SK-N-SH (cell line): Measurements from ENCODE around the gene ATIC.

Experiments used
- ELF1 ChIP-seq: IDR thresholded peaks from 2 replicates; pipeline ENCODE4 v1.4.0; 2012
- FOXJ3 ChIP-seq: sonication (generic); formaldehyde crosslinking; IDR thresholded peaks from 2 replicates; pipeline ENCODE4 v1.5.1; 2020; ENCODE audit warnings: mild to moderate bottlenecking, missing genetic modification reagents
- GABPA ChIP-seq: IDR thresholded peaks from 2 replicates; pipeline ENCODE4 v1.4.0; 2012; ENCODE audit warnings: low read depth, mild to moderate bottlenecking
- RAD21 ChIP-seq: IDR thresholded peaks from 2 replicates; pipeline ENCODE4 v1.6.1; 2012; ENCODE audit warnings: mild to moderate bottlenecking, low read length
- RCOR1 ChIP-seq: fragments of 150-350 bp; IDR thresholded peaks from 2 replicates; pipeline ENCODE4 v1.6.1; 2017; ENCODE audit warnings: antibody characterized with exemption, low read length
- SIN3A ChIP-seq: IDR thresholded peaks from 2 replicates; pipeline ENCODE4 v1.6.1; 2012; ENCODE audit warnings: low read depth, mild to moderate bottlenecking, low read length, moderate library complexity, borderline replicate concordance
- SMC3 ChIP-seq: IDR thresholded peaks from 2 replicates; pipeline ENCODE4 v1.6.1; 2012; ENCODE audit warnings: low read depth, low read length, improper control_type of control experiment
- TEAD4 ChIP-seq: IDR thresholded peaks from 2 replicates; pipeline ENCODE4 v1.4.0; 2012; ENCODE audit warnings: mild to moderate bottlenecking, borderline replicate concordance; ENCODE audit not compliant: insufficient read depth
- YY1 ChIP-seq: IDR thresholded peaks from 2 replicates; pipeline ENCODE4 v1.4.0; 2012; ENCODE audit warnings: low read depth, mild to moderate bottlenecking
- TF ChIP-seq, protein P1 (sequence below): fragments of 200-600 bp; sonication (generic); IDR thresholded peaks from 2 replicates; pipeline ENCODE4 v1.6.1; 2017; ENCODE audit warnings: antibody characterized with exemption, mild to moderate bottlenecking, moderate library complexity
- TF ChIP-seq, protein P2 (sequence below): IDR thresholded peaks from 2 replicates; pipeline ENCODE4 v1.6.1; 2012; ENCODE audit warnings: mild to moderate bottlenecking, low read depth, low read length, moderate library complexity
- TF ChIP-seq, protein P3 (sequence below): fragments of 150-350 bp; IDR thresholded peaks from 2 replicates; pipeline ENCODE4 v1.6.1; 2017; ENCODE audit warnings: antibody characterized with exemption, low read length, low read depth, borderline replicate concordance

DNA sequence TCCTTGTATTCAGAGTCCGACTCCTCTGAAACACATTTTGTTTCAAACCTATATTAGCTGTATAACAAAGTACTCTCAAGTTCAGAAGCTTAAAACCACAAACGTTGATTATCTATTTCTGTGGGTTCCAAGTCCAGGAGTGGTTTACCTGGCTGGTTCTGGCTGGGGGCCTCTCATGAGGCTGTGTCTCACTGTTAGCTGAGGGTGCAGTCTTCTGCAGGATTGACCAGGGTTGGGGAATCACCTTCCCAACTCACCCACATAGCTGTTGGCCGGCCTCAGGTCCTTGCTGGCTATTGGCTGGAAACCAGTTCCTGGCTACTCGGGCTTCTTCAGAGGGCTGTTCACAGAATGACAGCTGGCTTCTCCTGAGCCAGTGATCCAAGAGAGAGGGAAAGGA, 18.0 kb upstream of the ATIC start:
- TF ChIP-seq, protein P1, sequence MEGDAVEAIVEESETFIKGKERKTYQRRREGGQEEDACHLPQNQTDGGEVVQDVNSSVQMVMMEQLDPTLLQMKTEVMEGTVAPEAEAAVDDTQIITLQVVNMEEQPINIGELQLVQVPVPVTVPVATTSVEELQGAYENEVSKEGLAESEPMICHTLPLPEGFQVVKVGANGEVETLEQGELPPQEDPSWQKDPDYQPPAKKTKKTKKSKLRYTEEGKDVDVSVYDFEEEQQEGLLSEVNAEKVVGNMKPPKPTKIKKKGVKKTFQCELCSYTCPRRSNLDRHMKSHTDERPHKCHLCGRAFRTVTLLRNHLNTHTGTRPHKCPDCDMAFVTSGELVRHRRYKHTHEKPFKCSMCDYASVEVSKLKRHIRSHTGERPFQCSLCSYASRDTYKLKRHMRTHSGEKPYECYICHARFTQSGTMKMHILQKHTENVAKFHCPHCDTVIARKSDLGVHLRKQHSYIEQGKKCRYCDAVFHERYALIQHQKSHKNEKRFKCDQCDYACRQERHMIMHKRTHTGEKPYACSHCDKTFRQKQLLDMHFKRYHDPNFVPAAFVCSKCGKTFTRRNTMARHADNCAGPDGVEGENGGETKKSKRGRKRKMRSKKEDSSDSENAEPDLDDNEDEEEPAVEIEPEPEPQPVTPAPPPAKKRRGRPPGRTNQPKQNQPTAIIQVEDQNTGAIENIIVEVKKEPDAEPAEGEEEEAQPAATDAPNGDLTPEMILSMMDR = no peak
- TF ChIP-seq SMC3 = no peak
- TF ChIP-seq ELF1 = no peak
- TF ChIP-seq TEAD4 = no peak
- TF ChIP-seq GABPA = no peak
- no peak for TF ChIP-seq RCOR1
- no peak for TF ChIP-seq SIN3A
- no peak for TF ChIP-seq RAD21
- TF ChIP-seq YY1 = no peak
- TF ChIP-seq, protein P2, sequence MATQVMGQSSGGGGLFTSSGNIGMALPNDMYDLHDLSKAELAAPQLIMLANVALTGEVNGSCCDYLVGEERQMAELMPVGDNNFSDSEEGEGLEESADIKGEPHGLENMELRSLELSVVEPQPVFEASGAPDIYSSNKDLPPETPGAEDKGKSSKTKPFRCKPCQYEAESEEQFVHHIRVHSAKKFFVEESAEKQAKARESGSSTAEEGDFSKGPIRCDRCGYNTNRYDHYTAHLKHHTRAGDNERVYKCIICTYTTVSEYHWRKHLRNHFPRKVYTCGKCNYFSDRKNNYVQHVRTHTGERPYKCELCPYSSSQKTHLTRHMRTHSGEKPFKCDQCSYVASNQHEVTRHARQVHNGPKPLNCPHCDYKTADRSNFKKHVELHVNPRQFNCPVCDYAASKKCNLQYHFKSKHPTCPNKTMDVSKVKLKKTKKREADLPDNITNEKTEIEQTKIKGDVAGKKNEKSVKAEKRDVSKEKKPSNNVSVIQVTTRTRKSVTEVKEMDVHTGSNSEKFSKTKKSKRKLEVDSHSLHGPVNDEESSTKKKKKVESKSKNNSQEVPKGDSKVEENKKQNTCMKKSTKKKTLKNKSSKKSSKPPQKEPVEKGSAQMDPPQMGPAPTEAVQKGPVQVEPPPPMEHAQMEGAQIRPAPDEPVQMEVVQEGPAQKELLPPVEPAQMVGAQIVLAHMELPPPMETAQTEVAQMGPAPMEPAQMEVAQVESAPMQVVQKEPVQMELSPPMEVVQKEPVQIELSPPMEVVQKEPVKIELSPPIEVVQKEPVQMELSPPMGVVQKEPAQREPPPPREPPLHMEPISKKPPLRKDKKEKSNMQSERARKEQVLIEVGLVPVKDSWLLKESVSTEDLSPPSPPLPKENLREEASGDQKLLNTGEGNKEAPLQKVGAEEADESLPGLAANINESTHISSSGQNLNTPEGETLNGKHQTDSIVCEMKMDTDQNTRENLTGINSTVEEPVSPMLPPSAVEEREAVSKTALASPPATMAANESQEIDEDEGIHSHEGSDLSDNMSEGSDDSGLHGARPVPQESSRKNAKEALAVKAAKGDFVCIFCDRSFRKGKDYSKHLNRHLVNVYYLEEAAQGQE = no peak
- TF ChIP-seq, protein P3, sequence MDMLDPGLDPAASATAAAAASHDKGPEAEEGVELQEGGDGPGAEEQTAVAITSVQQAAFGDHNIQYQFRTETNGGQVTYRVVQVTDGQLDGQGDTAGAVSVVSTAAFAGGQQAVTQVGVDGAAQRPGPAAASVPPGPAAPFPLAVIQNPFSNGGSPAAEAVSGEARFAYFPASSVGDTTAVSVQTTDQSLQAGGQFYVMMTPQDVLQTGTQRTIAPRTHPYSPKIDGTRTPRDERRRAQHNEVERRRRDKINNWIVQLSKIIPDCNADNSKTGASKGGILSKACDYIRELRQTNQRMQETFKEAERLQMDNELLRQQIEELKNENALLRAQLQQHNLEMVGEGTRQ = no peak
- TF ChIP-seq FOXJ3 = no peak
